ENCODE measurements around the gene MRPL14.

Gene MRPL14

GRCh38 chr6:44082872-44083321 is 44.4 kb downstream of the MRPL14 start:
- no peak for TF ChIP-seq TOX (CRISPR knock-in tag; IDR thresholded peaks at IDR 0.05; ENCODE audit: borderline replicate concordance)
- no peak for TF ChIP-seq CSDC2 (CRISPR knock-in tag; IDR thresholded peaks at IDR 0.05)
- TF ChIP-seq PPARA (CRISPR knock-in tag; IDR thresholded peaks at IDR 0.05; ENCODE audit: borderline replicate concordance), result no peak
- no peak for TF ChIP-seq ZNF8 (CRISPR knock-in tag; IDR thresholded peaks at IDR 0.05)
- TF ChIP-seq RARB (CRISPR knock-in tag; IDR thresholded peaks at IDR 0.05), result no peak
- TF ChIP-seq ZNF565 (CRISPR knock-in tag; conservative IDR thresholded peaks at IDR 0.05; ENCODE audit: low read depth), result no peak
- no peak for TF ChIP-seq ZFP3 (CRISPR knock-in tag; IDR thresholded peaks at IDR 0.05)
- TF ChIP-seq, protein P1, sequence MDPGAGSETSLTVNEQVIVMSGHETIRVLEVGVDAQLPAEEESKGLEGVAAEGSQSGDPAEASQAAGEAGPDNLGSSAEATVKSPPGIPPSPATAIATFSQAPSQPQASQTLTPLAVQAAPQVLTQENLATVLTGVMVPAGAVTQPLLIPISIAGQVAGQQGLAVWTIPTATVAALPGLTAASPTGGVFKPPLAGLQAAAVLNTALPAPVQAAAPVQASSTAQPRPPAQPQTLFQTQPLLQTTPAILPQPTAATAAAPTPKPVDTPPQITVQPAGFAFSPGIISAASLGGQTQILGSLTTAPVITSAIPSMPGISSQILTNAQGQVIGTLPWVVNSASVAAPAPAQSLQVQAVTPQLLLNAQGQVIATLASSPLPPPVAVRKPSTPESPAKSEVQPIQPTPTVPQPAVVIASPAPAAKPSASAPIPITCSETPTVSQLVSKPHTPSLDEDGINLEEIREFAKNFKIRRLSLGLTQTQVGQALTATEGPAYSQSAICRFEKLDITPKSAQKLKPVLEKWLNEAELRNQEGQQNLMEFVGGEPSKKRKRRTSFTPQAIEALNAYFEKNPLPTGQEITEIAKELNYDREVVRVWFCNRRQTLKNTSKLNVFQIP (CRISPR knock-in tag; IDR thresholded peaks at IDR 0.05; ENCODE audit: borderline replicate concordance, low read depth), result no peak
- TF ChIP-seq ISL1 (CRISPR knock-in tag; IDR thresholded peaks at IDR 0.05), result no peak
- no peak for TF ChIP-seq TCF4 (CRISPR knock-in tag; IDR thresholded peaks at IDR 0.05; ENCODE audit: borderline replicate concordance)
- TF ChIP-seq TSHZ2 (CRISPR knock-in tag; IDR thresholded peaks at IDR 0.05), result no peak
- TF ChIP-seq BACH2 (CRISPR knock-in tag; IDR thresholded peaks at IDR 0.05; ENCODE audit: borderline replicate concordance), result no peak
- no peak for TF ChIP-seq SNAI2 (CRISPR knock-in tag; IDR thresholded peaks at IDR 0.05)
- no peak for TF ChIP-seq GLIS3 (CRISPR knock-in tag; IDR thresholded peaks at IDR 0.05)
- TF ChIP-seq, protein P2, sequence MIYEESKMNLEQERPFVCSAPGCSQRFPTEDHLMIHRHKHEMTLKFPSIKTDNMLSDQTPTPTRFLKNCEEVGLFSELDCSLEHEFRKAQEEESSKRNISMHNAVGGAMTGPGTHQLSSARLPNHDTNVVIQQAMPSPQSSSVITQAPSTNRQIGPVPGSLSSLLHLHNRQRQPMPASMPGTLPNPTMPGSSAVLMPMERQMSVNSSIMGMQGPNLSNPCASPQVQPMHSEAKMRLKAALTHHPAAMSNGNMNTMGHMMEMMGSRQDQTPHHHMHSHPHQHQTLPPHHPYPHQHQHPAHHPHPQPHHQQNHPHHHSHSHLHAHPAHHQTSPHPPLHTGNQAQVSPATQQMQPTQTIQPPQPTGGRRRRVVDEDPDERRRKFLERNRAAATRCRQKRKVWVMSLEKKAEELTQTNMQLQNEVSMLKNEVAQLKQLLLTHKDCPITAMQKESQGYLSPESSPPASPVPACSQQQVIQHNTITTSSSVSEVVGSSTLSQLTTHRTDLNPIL (CRISPR knock-in tag; IDR thresholded peaks at IDR 0.05; ENCODE audit: low read depth), result no peak
- no peak for ATAC-seq

GRCh38 chr6:44081753-44082152 is 45.5 kb downstream of the MRPL14 start:
- no peak for ATAC-seq
- TF ChIP-seq ZNF70 (CRISPR knock-in tag; IDR thresholded peaks at IDR 0.05), result no peak
- no peak for TF ChIP-seq TOX (CRISPR knock-in tag; IDR thresholded peaks at IDR 0.05; ENCODE audit: borderline replicate concordance)
- TF ChIP-seq ZFP30 (CRISPR knock-in tag; IDR thresholded peaks at IDR 0.05), result no peak
- TF ChIP-seq SNAI2 (CRISPR knock-in tag; IDR thresholded peaks at IDR 0.05), result no peak
- no peak for TF ChIP-seq ISL1 (CRISPR knock-in tag; IDR thresholded peaks at IDR 0.05)
- no peak for TF ChIP-seq ZNF565 (CRISPR knock-in tag; conservative IDR thresholded peaks at IDR 0.05; ENCODE audit: low read depth)
- TF ChIP-seq ZC3H10 (CRISPR knock-in tag; IDR thresholded peaks at IDR 0.05), result no peak
- no peak for TF ChIP-seq BACH2 (CRISPR knock-in tag; IDR thresholded peaks at IDR 0.05; ENCODE audit: borderline replicate concordance)
- TF ChIP-seq, protein P3, sequence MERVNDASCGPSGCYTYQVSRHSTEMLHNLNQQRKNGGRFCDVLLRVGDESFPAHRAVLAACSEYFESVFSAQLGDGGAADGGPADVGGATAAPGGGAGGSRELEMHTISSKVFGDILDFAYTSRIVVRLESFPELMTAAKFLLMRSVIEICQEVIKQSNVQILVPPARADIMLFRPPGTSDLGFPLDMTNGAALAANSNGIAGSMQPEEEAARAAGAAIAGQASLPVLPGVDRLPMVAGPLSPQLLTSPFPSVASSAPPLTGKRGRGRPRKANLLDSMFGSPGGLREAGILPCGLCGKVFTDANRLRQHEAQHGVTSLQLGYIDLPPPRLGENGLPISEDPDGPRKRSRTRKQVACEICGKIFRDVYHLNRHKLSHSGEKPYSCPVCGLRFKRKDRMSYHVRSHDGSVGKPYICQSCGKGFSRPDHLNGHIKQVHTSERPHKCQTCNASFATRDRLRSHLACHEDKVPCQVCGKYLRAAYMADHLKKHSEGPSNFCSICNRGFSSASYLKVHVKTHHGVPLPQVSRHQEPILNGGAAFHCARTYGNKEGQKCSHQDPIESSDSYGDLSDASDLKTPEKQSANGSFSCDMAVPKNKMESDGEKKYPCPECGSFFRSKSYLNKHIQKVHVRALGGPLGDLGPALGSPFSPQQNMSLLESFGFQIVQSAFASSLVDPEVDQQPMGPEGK (CRISPR knock-in tag; IDR thresholded peaks at IDR 0.05; ENCODE audit: borderline replicate concordance), result no peak
- no peak for TF ChIP-seq PPARA (CRISPR knock-in tag; IDR thresholded peaks at IDR 0.05; ENCODE audit: borderline replicate concordance)
- TF ChIP-seq ESRRG (CRISPR knock-in tag; IDR thresholded peaks at IDR 0.05), result no peak
- TF ChIP-seq ZNF8 (CRISPR knock-in tag; IDR thresholded peaks at IDR 0.05), result no peak
- TF ChIP-seq CSRNP3 (CRISPR knock-in tag; IDR thresholded peaks at IDR 0.05), result no peak
- TF ChIP-seq GLIS3 (CRISPR knock-in tag; IDR thresholded peaks at IDR 0.05), result no peak
- TF ChIP-seq TSHZ2 (CRISPR knock-in tag; IDR thresholded peaks at IDR 0.05), result no peak
